Measurements from ENCODE around the gene HOXB3. TPM values are rescaled to one million over a fixed set of nuclear protein-coding genes. Genes with fewer than 3 reads are reported as not detected.

HOXB3 gene
- total RNA-seq, 2 experiments from 2014 or later, result 11.9 to 12.9 TPM

DNA sequence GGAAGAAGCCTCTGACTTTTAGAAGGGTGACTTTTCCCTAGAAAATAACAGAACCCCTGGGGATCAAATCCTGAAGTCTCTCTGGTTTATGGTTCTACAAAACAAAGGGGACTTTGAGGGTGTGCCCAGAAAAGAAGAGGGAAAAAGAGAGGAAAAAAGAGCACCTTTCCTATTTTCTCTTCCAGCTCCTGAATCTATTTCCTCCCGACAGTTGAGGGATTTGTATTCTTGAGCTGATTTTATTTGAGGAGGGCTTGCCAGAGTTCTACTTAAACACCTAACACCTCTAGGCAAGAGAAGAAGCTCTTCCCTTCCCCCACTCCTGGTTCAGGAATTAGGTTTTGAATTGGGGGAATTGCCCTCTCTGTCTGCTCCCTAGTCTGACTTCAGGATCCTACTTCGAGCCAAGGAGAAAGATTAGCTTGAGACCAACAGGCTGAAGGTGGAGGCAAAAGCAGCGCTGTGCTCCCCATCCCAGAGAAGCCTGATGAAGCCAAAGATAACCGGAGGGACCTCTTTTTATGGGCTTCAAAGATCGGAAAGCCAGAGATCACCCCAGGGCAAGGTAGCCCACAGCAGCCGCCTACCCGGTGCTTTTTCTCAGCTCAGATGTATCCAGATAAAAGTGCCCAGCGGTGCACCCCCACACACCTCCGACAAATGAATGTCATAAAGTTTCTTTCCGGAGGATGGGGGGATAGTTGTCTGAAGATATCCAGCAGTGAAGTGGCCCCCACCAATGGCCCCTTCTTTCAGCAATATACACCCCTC lies 796 bp downstream of the HOXB3 start:
- Mint-ChIP-seq H3K27ac (no peak overlapping the region), H3K4me3 (no peak overlapping the region), H3K9me3 (ENCODE audit: low read depth) (no peaks in the 10 kb centered on the region), H3K4me1 (peaks cover 42% of the 10 kb centered on the region), H3K36me3 (no peaks in the 10 kb centered on the region), H3K27me3 (peaks cover 79% of the 10 kb centered on the region)
- ATAC-seq, result no peak
- CTCF ChIA-PET, result interaction anchor here (1.2 to 4.0 kb wide), 5 partner anchors 89 to 564 kb away, joined by 3 to 29 read pairs (median 4); no protein-coding TSS in a partner anchor
- DNase-seq, result no peak

DNA sequence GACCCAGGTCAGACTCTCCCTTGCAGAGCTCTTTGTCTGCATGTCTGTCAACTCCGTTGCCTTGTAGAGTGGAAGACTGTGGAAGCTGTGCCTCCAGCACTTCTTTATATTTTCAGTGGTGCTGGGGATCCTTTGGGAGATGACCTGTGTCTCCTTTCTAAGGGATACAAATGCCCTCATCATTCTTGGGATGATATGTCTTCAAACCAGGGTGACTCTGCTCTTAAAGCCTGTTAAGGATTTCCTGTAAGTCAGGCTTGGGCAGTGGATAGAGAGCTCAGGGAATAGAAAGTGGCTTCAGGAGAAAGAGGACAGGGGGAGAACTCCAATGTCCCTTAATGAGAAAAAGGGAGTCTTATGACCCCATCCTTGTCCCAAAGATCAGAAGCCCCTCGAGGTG lies 1.5 kb downstream of the HOXB3 start:
- CTCF ChIA-PET, result interaction anchor here (0.6 to 4.0 kb wide), 10 partner anchors 8 to 563 kb away, joined by 3 to 29 read pairs (median 4); partner anchors contain the start of gene HOXB6
- H3K27me3 Mint-ChIP-seq, result peaks cover 79% of the 10 kb centered on the region

DNA sequence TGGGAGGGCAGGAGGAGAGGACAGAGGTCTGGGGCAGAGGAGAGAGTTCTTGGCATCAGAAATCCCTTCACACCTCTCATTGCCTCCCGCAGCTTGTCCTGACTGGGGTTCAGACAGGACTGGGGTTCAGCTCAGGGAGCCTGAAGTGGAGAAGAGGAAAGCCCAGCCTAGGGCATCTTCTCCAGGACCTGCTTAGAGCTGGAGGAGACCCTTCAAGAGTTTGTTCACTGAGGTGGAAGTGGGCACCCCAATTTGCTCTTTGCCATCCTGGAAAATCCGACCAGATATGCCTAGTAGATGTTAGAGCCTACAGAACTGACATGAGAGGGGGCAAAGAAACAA lies 2.0 kb downstream of the HOXB3 start:
- peaks cover 78% of the 10 kb centered on the region for H3K27me3 Mint-ChIP-seq
- no peak for DNase-seq
- ATAC-seq, result no peak
- CTCF ChIA-PET, result interaction anchor here (0.6 to 4.0 kb wide), 11 partner anchors 8 to 563 kb away, joined by 3 to 29 read pairs (median 4); partner anchors contain the start of gene HOXB6
- no peak overlapping the region for H3K27ac Mint-ChIP-seq
- no peaks in the 10 kb centered on the region for H3K9me3 Mint-ChIP-seq (ENCODE audit: low read depth)
- H3K4me1 Mint-ChIP-seq, result peaks cover 36% of the 10 kb centered on the region
- H3K36me3 Mint-ChIP-seq, result no peaks in the 10 kb centered on the region
- no peak overlapping the region for H3K4me3 Mint-ChIP-seq

More for the DNA sequence above, 1.5 kb downstream of the HOXB3 start:
- H3K4me3 Mint-ChIP-seq, result no peak overlapping the region
- H3K9me3 Mint-ChIP-seq (ENCODE audit: low read depth), result no peaks in the 10 kb centered on the region
- peaks cover 39% of the 10 kb centered on the region for H3K4me1 Mint-ChIP-seq
- ATAC-seq, result no peak
- no peaks in the 10 kb centered on the region for H3K36me3 Mint-ChIP-seq
- H3K27ac Mint-ChIP-seq, result no peak overlapping the region
- DNase-seq, result no peak

DNA sequence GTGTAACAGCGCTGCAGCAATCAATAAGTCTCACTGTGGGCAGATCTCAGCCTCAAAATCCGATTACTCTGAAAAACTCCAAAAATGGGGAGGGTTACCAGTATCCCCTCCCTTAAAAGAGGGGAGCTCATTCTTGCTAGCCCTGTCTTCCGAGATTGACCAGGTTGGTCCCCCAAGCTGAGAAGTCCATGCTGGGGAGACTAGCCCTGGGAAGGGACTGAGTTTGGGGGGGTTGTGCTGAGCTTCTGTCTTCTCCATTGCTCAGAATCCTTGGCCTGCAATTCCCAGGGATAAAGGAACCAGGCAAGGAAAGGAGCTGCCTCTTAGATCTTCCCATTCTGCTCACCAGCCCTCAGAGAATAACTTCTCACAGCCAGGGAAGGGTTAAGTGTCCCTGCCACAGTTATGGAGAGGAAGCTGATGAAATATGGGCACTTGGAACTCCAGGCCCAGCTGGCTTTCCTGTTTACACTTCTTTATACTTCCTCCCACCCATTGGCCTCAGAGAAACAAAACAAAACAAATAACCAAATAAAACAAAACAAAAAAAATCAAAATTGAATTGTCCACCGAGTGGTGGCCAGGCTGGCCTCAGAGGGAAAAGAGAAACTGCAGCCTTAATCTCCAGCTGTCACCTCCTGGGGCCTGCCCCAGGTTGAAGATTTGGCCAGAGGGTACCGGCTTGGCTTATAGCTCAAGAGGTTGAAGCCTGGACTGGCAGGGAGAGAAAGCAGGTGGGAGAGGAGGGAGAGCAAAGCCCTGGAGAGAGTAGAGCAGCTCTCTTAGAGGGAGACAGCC lies 2.6 kb downstream of the HOXB3 start:
- CTCF ChIA-PET, result interaction anchor here (0.9 to 4.0 kb wide), 13 partner anchors 9 to 575 kb away, joined by 3 to 29 read pairs (median 4); partner anchors contain the start of gene HOXB6
- Mint-ChIP-seq H3K9me3 (ENCODE audit: low read depth) (no peaks in the 10 kb centered on the region), H3K4me1 (peaks cover 39% of the 10 kb centered on the region), H3K27ac (peak overlapping the region; percentile 4), H3K27me3 (peaks cover 78% of the 10 kb centered on the region), H3K4me3 (no peak overlapping the region), H3K36me3 (no peaks in the 10 kb centered on the region)
- ATAC-seq, result no peak
- no peak for DNase-seq

DNA sequence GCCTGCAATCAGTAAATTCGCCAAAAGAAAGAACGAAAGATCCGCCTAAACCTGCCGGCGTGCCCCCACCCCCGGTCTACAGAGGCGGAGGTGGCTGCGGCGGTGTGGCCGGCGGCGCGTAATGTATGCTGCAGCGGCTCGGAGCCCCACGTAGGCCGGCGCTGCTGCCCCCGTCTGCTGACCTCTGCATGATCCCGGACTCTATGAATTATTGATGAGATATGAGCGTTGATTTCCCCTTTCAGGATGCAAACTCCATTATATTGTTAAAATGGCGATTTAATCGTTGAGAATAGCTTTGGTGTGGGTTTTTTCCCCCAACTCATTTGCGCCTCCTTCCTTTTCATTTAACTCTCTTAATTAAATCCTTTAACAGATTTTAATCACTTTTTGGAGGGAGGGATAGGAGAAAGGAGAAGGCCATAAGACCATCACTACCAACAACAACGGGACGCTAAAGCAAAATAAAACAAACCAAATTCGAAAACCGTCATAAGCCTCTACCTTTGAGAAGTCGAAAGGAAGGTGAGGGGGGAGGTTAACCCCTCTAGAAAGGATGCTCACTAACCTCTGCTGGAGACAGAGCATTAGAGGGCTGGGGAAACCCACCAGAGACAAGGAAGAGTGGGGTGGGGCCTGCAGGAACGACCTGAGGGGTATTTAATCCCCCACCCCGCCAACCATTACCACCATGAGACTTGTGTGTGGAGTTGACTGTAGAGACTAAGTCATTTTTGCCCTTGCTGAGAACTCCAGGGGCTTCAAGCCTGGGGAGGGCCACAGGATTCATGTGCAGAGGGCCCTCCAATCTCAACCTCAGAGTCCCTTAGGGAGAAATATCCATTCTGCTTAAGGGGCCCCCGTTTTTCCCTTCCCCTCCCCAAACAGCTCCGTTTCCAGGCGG lies 3.4 kb downstream of the HOXB3 start:
- peak; percentile 56 for DNase-seq
- Mint-ChIP-seq H3K4me3 (peak overlapping the region; percentile 80), H3K36me3 (no peaks in the 10 kb centered on the region), H3K27me3 (peaks cover 74% of the 10 kb centered on the region), H3K4me1 (peaks cover 42% of the 10 kb centered on the region), H3K9me3 (ENCODE audit: low read depth) (no peaks in the 10 kb centered on the region), H3K27ac (peak overlapping the region; percentile 82)
- ATAC-seq, result no peak
- CTCF ChIA-PET, result interaction anchor here (0.9 to 4.0 kb wide), 6 partner anchors 13 to 575 kb away, joined by 3 to 29 read pairs (median 4); no protein-coding TSS in a partner anchor

DNA sequence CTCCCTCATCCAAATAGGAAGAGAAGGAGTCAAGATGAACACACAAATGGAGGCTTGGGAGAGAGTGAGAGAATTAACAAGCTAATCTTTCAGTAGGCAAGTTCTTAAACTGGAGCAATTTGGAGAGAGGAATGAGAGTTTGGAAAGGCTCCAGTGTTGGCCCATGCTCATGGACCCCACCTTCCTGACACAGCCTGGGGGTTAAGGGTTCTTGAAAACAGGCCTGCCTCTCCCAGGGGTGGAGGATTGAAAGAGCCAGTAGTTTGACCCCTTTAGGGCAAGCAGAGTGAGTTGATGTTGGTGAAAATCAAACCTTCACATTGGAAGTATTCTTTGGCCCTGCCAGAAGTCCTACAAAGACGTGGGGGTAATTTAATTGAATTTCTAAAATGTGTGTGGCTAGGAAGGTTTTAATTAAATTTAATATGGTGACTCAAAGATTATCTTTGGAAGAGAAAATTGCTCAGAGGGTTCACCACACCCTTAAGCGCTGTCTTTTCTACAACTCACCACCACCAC lies 5.8 kb downstream of the HOXB3 start:
- DNase-seq (no peak), ATAC-seq (no peak)
- Mint-ChIP-seq H3K36me3 (peaks cover 4% of the 10 kb centered on the region), H3K9me3 (ENCODE audit: low read depth) (no peaks in the 10 kb centered on the region), H3K27ac (no peak overlapping the region), H3K4me3 (peak overlapping the region; percentile 80), H3K27me3 (peaks cover 76% of the 10 kb centered on the region), H3K4me1 (peaks cover 50% of the 10 kb centered on the region)
- CTCF ChIA-PET, result interaction anchor here (1.2 to 1.8 kb wide), 3 partner anchors 9 to 83 kb away, joined by 3 to 12 read pairs (median 5); partner anchors contain the start of gene HOXB5

DNA sequence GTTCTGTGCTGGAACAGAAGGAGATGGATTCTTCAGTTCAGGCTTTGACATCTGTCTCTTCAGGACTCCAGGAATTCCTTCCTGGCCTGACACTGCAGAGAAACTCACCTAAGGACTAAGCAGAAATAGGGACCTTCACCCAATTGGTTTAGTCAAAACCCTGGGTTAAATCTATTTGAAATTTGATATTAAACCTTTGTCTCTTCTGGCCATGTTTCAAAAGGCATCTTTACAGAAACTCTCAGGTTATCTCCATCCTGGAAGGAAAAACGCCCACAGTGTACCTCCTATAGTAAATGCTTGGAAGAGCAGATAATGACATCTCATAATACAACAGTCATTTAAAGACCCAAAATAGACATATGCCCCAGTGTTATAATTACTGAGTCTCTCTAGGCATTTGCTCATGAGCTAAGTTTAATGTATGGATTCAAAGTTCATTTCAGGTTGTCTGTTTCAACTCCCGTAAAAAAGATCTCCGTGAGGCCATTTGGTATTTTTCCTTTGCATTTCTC lies 6.3 kb downstream of the HOXB3 start:
- no peak for ATAC-seq
- peaks cover 4% of the 10 kb centered on the region for H3K36me3 Mint-ChIP-seq
- CTCF ChIA-PET, result interaction anchor here (1.2 to 1.8 kb wide), 4 partner anchors 9 to 321 kb away, joined by 3 to 12 read pairs (median 4); partner anchors contain the start of gene HOXB5
- peaks cover 56% of the 10 kb centered on the region for H3K4me1 Mint-ChIP-seq
- peak overlapping the region; percentile 24 for H3K4me3 Mint-ChIP-seq
- H3K27ac Mint-ChIP-seq, result no peak overlapping the region
- no peak for DNase-seq
- H3K27me3 Mint-ChIP-seq, result peaks cover 76% of the 10 kb centered on the region
- no peaks in the 10 kb centered on the region for H3K9me3 Mint-ChIP-seq (ENCODE audit: low read depth)

DNA sequence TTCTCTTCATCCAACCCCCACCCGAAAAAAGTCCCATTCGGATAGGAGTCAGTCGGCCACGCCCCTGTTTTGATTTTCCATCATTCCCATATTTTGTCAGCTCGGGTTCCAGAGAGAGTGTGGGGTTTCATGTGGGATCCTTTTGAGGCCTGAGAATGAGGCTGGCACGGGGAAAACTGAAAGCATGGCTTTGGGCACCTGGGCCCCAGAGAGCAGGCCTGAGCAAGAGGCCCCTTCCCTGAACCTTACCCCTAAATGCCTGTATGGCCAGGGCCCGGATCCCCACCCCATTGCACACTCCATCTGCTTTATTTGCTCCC lies 7.3 kb downstream of the HOXB3 start:
- DNase-seq, result no peak
- no peaks in the 10 kb centered on the region for H3K9me3 Mint-ChIP-seq (ENCODE audit: low read depth)
- peak overlapping the region; percentile 66 for H3K4me3 Mint-ChIP-seq
- ATAC-seq, result no peak
- H3K27ac Mint-ChIP-seq, result no peak overlapping the region
- peaks cover 4% of the 10 kb centered on the region for H3K36me3 Mint-ChIP-seq
- peaks cover 57% of the 10 kb centered on the region for H3K4me1 Mint-ChIP-seq
- peaks cover 65% of the 10 kb centered on the region for H3K27me3 Mint-ChIP-seq
- CTCF ChIA-PET, result interaction anchor here (1.0 to 1.8 kb wide), 6 partner anchors 10 to 320 kb away, joined by 3 to 12 read pairs (median 4); partner anchors contain the start of gene HOXB5

DNA sequence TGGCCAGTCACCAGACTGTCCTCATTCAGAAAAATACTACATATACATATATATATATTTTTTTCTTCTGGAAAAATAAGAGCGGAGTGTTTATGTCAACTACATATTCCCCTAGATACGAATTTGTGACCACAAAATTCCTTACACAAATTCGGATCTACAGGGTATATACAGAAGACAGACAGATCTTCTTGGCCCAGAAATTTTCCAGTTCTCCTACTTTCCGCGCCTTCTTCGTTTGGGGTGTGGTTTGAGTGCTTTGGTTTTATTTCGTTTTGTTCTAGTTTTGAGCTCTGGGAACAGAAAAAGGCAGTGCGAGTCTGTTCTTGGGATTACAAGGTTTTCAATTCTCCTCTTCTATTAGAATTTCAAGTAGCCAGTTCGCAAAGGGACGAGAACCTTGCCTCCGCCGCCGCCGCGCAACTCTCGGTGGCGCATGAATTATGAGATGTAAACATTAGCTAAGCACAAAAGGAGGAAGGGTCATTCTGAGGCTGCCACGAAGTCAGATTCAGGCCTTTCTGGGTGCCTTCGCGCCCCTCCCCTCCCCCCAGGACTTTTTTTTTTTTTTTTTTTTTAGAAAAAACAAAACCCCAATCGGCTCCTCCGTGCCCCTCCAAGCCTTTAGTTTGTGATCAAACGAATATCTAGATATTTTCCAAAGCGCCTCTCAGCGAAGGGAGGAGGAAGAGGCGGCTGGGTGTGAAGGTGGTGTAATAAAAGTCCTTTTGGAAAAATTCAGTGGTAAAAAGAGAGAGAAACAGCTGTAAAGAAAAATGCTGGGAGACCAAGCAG lies 10.1 kb downstream of the HOXB3 start:
- no peak for DNase-seq
- no peaks in the 10 kb centered on the region for H3K9me3 Mint-ChIP-seq (ENCODE audit: low read depth)
- H3K4me3 Mint-ChIP-seq, result peak overlapping the region; percentile 93
- CTCF ChIA-PET, result interaction anchor here (0.6 to 0.7 kb wide), 2 partner anchors 33 to 461 kb away, joined by 3 read pairs; no protein-coding TSS in a partner anchor
- H3K27ac Mint-ChIP-seq, result peak overlapping the region; percentile 57
- no peak for ATAC-seq
- peaks cover 9% of the 10 kb centered on the region for H3K36me3 Mint-ChIP-seq
- H3K27me3 Mint-ChIP-seq, result peaks cover 48% of the 10 kb centered on the region
- peaks cover 54% of the 10 kb centered on the region for H3K4me1 Mint-ChIP-seq

DNA sequence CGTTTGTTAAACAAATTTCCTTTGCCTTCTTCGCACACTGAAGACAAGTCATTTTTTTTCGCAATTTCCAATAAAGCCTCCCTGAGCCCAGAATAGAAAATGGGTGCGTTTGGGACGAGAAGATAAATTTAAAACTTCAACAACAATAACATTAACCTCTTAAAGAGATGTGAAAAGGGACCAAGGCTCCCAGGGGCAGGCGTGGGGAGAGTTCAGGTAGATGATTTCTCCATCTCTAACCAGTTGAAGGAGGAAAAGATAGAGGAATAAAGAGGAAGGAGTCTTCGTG lies 10.6 kb downstream of the HOXB3 start:
- ATAC-seq (no peak), DNase-seq (no peak)
- peaks cover 52% of the 10 kb centered on the region for H3K4me1 Mint-ChIP-seq
- H3K27me3 Mint-ChIP-seq, result peaks cover 48% of the 10 kb centered on the region
- CTCF ChIA-PET, result interaction anchor here (0.6 to 0.9 kb wide), 2 partner anchors 30 to 34 kb away, joined by 3 read pairs; no protein-coding TSS in a partner anchor
- H3K9me3 Mint-ChIP-seq (ENCODE audit: low read depth), result no peaks in the 10 kb centered on the region
- H3K36me3 Mint-ChIP-seq, result peaks cover 9% of the 10 kb centered on the region
- H3K4me3 Mint-ChIP-seq, result peak overlapping the region; percentile 93
- no peak overlapping the region for H3K27ac Mint-ChIP-seq

DNA sequence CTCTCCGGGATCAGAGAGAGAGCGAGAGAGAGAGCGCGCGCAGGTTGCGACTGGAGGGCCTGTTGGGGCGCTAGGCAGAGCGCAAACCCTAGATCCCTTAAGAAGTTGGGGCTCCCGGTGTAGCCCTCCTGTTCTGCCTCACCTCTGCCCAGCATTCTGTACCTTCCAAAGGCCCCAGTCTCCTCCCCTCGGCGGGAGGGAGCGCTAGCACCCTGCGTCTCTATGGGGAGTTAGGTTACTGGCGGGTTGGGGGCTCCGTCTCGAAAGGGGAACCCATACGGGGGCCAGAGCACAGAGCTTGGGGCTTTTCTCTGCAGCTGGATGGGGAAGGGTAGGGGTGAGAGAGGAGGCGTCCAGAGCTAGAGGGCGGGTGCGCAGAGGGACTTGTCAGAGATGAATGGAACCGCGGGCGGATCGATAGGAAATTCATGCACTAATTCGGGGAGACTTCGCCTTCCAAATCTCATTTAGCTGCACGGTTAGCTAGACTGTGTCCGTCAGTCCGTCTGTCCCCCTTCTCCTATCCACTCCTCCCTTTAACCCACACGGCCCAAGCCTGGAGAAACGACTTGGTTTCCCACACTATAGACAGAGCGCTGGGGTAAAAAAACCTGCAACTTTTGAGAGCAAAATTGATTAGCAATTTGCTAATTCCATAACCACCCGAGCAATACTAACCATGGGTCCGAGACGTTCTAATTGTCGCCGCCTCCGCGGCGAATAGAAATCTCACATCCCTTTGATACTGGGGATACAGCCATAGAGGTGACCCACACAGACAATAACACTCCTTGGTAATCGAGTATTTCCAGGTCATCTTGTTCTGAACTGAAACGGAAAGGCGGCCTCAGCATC lies 11.2 kb downstream of the HOXB3 start:
- peaks cover 51% of the 10 kb centered on the region for H3K4me1 Mint-ChIP-seq
- CTCF ChIA-PET, result interaction anchor here (0.9 kb wide), 2 partner anchors 30 to 36 kb away, joined by 3 read pairs; no protein-coding TSS in a partner anchor
- H3K9me3 Mint-ChIP-seq (ENCODE audit: low read depth), result no peaks in the 10 kb centered on the region
- H3K36me3 Mint-ChIP-seq, result peaks cover 9% of the 10 kb centered on the region
- peak; percentile 49 for DNase-seq
- peak overlapping the region; percentile 93 for H3K4me3 Mint-ChIP-seq
- H3K27ac Mint-ChIP-seq, result peak overlapping the region; percentile 81
- H3K27me3 Mint-ChIP-seq, result peaks cover 43% of the 10 kb centered on the region
- peak; percentile 59 for ATAC-seq
